Central memory CD8-positive, alpha-beta T cell (primary cell): Measurements from ENCODE around the gene TIMM21.

Experiments used
- ATAC-seq: fragments of 150-1000 bp; cut with Tn5 transposase; replicated peaks from 2 replicates; pipeline ENCODE4 v1.10.0; 2022; ENCODE audit warnings: mild to moderate bottlenecking, moderate FRiP score, moderate number of reproducible peaks; ENCODE audit not compliant: poor library complexity, severe bottlenecking; ENCODE audit errors: extremely low read depth
- DNase-seq, 2 donors: peaks; one replicate each; pipeline ENCODE4 v3.0.0; 2021; ENCODE audit warnings: low spot score in 2 of 2
- H3K27ac Mint-ChIP-seq: one replicate; pipeline ENCODE4 v1.8.0; 2022; ENCODE audit warnings: low read depth, mild to moderate bottlenecking, moderate library complexity, mixed read lengths
- H3K27me3 Mint-ChIP-seq: one replicate; pipeline ENCODE4 v1.8.0; 2022; ENCODE audit warnings: mixed read lengths
- H3K36me3 Mint-ChIP-seq: one replicate; pipeline ENCODE4 v1.8.0; 2022; ENCODE audit warnings: mild to moderate bottlenecking, moderate library complexity, mixed read lengths; ENCODE audit not compliant: insufficient read depth
- H3K4me1 Mint-ChIP-seq: one replicate; pipeline ENCODE4 v1.8.0; 2022; ENCODE audit warnings: mixed read lengths
- H3K4me3 Mint-ChIP-seq: one replicate; pipeline ENCODE4 v1.8.0; 2022; ENCODE audit warnings: mild to moderate bottlenecking, moderate library complexity, mixed read lengths
- H3K9me3 Mint-ChIP-seq: one replicate; pipeline ENCODE4 v1.8.0; 2022; ENCODE audit warnings: mixed read lengths

TIMM21 gene

GRCh38 chr18:74147779-74148542, at the start of gene TIMM21, which contains the start of gene FBXO15:
Gene TIMM21, plus strand, starts transcription at chr18:74148523. Its CDS starts 286 bp downstream, at chr18:74148809.
Gene FBXO15, minus strand, starts transcription at chr18:74147834. Its CDS starts 49 bp downstream, at chr18:74147785.
- Mint-ChIP-seq H3K4me3 (peak within 1 kb of the TSS; percentile 95), H3K4me1 (peaks cover 36% of the 10 kb centered on the region), H3K27ac (peak within 1 kb of the TSS; percentile 98), H3K36me3 (peaks cover 21% of the 10 kb centered on the region), H3K9me3 (no peaks in the 10 kb centered on the region), H3K27me3 (no peaks in the 10 kb centered on the region)
- peak; percentile 88 for ATAC-seq
- peak; percentile 94 to 95 for DNase-seq

GRCh38 chr18:74108460-74108859, 39.9 kb upstream of the TIMM21 start:
- ATAC-seq (no peak), DNase-seq (no peak)
- Mint-ChIP-seq H3K27me3 (no peaks in the 10 kb centered on the region), H3K36me3 (no peaks in the 10 kb centered on the region), H3K4me1 (no peaks in the 10 kb centered on the region), H3K9me3 (peaks cover 15% of the 10 kb centered on the region), H3K27ac (no peak overlapping the region), H3K4me3 (no peak overlapping the region)

GRCh38 chr18:74110149-74110548, 38.2 kb upstream of the TIMM21 start:
- no peak overlapping the region for H3K27ac Mint-ChIP-seq
- no peaks in the 10 kb centered on the region for H3K4me1 Mint-ChIP-seq
- H3K27me3 Mint-ChIP-seq = no peaks in the 10 kb centered on the region
- H3K9me3 Mint-ChIP-seq = peaks cover 12% of the 10 kb centered on the region
- no peak overlapping the region for H3K4me3 Mint-ChIP-seq
- no peak for DNase-seq
- H3K36me3 Mint-ChIP-seq = no peaks in the 10 kb centered on the region
- no peak for ATAC-seq

- Mint-ChIP-seq H3K27ac (no peak overlapping the region), H3K4me3 (no peak overlapping the region), H3K27me3 (no peaks in the 10 kb centered on the region), H3K36me3 (no peaks in the 10 kb centered on the region), H3K4me1 (no peaks in the 10 kb centered on the region), H3K9me3 (peaks cover 12% of the 10 kb centered on the region)
- ATAC-seq = no peak
- no peak for DNase-seq
These were observed 37.3 kb upstream of the TIMM21 start for GRCh38 chr18:74110976-74111375.

GRCh38 chr18:74113711-74114110, 34.6 kb upstream of the TIMM21 start:
- Mint-ChIP-seq H3K36me3 (no peaks in the 10 kb centered on the region), H3K4me3 (no peak overlapping the region), H3K27me3 (no peaks in the 10 kb centered on the region), H3K9me3 (peaks cover 2% of the 10 kb centered on the region), H3K27ac (no peak overlapping the region), H3K4me1 (no peaks in the 10 kb centered on the region)
- ATAC-seq (no peak), DNase-seq (no peak)

GRCh38 chr18:74114116-74114515, 34.2 kb upstream of the TIMM21 start:
- no peaks in the 10 kb centered on the region for H3K4me1 Mint-ChIP-seq
- H3K4me3 Mint-ChIP-seq = no peak overlapping the region
- no peak for ATAC-seq
- H3K36me3 Mint-ChIP-seq = no peaks in the 10 kb centered on the region
- no peak overlapping the region for H3K27ac Mint-ChIP-seq
- H3K9me3 Mint-ChIP-seq = no peaks in the 10 kb centered on the region
- no peak for DNase-seq
- no peaks in the 10 kb centered on the region for H3K27me3 Mint-ChIP-seq

- no peaks in the 10 kb centered on the region for H3K27me3 Mint-ChIP-seq
- H3K36me3 Mint-ChIP-seq = no peaks in the 10 kb centered on the region
- ATAC-seq (no peak), DNase-seq (no peak)
- no peak overlapping the region for H3K4me3 Mint-ChIP-seq
- H3K27ac Mint-ChIP-seq = no peak overlapping the region
- no peaks in the 10 kb centered on the region for H3K9me3 Mint-ChIP-seq
- H3K4me1 Mint-ChIP-seq = no peaks in the 10 kb centered on the region
These were observed 33.3 kb upstream of the TIMM21 start for GRCh38 chr18:74115046-74115445.

GRCh38 chr18:74116633-74117554, 31.4 kb upstream of the TIMM21 start:
- Mint-ChIP-seq H3K27me3 (no peaks in the 10 kb centered on the region), H3K9me3 (no peaks in the 10 kb centered on the region), H3K4me1 (no peaks in the 10 kb centered on the region), H3K4me3 (no peak overlapping the region), H3K27ac (no peak overlapping the region), H3K36me3 (no peaks in the 10 kb centered on the region)
- ATAC-seq (no peak), DNase-seq (no peak)

GRCh38 chr18:74123200-74123599, 25.1 kb upstream of the TIMM21 start:
- Mint-ChIP-seq H3K27ac (no peak overlapping the region), H3K9me3 (no peaks in the 10 kb centered on the region), H3K27me3 (no peaks in the 10 kb centered on the region), H3K36me3 (no peaks in the 10 kb centered on the region), H3K4me3 (no peak overlapping the region), H3K4me1 (no peaks in the 10 kb centered on the region)
- ATAC-seq = no peak
- DNase-seq = no peak

- DNase-seq (no peak), ATAC-seq (no peak)
- Mint-ChIP-seq H3K27ac (no peak overlapping the region), H3K27me3 (no peaks in the 10 kb centered on the region), H3K4me1 (no peaks in the 10 kb centered on the region), H3K9me3 (no peaks in the 10 kb centered on the region), H3K36me3 (no peaks in the 10 kb centered on the region), H3K4me3 (no peak overlapping the region)
These were observed 23.7 kb upstream of the TIMM21 start for GRCh38 chr18:74124642-74125041.

- H3K4me3 Mint-ChIP-seq = no peak overlapping the region
- ATAC-seq (no peak), DNase-seq (no peak)
- no peaks in the 10 kb centered on the region for H3K4me1 Mint-ChIP-seq
- no peak overlapping the region for H3K27ac Mint-ChIP-seq
- no peaks in the 10 kb centered on the region for H3K9me3 Mint-ChIP-seq
- no peaks in the 10 kb centered on the region for H3K27me3 Mint-ChIP-seq
- H3K36me3 Mint-ChIP-seq = no peaks in the 10 kb centered on the region
These were observed 21.4 kb upstream of the TIMM21 start for GRCh38 chr18:74126684-74127655.

- no peaks in the 10 kb centered on the region for H3K36me3 Mint-ChIP-seq
These were observed 20.2 kb upstream of the TIMM21 start for GRCh38 chr18:74128159-74128558.

More at GRCh38 chr18:74128159-74128558, 20.2 kb upstream of the TIMM21 start:
- no peaks in the 10 kb centered on the region for H3K9me3 Mint-ChIP-seq
- no peak overlapping the region for H3K27ac Mint-ChIP-seq
- no peaks in the 10 kb centered on the region for H3K27me3 Mint-ChIP-seq
- H3K4me3 Mint-ChIP-seq = no peak overlapping the region
- no peak for DNase-seq
- no peaks in the 10 kb centered on the region for H3K4me1 Mint-ChIP-seq
- no peak for ATAC-seq
